Pancreas (tissue), 10 donors: ENCODE results near the gene TFB1M. TPM values are rescaled to one million over a fixed set of nuclear protein-coding genes. Genes with fewer than 3 reads are reported as not detected.
"Not testable (repeated sequence)": the region's sequence is repeated elsewhere in the genome, so short reads cannot be mapped to it uniquely, and the experiment has no call there.

ENCODE experiments used
- ATAC-seq, 4 donors: fragments of 200-7000 bp; cut with Tn5 transposase; one replicate each; pipeline versions ENCODE4 v1.8.0 to v1.9.1; 2020; ENCODE audit warnings: mild to moderate bottlenecking in 4 of 4, moderate library complexity in 4 of 4
- DNase-seq, 6 donors: peaks; one replicate each; pipeline ENCODE4 v3.0.0-alpha.2; 2020
- FAIRE-seq: peaks from 2 replicates; lab custom pipeline; 2012; peaks lifted over from hg19 to GRCh38; lab: Jason Lieb, UNC
- H3K27ac ChIP-seq, 4 donors: fragments of 200-600 bp; sonication (generic); 1 replicate in 3 of 4; 2 replicates in 1 of 4; pipeline versions ENCODE4 v1.5.0 to v1.8.0; 2020
- H3K27me3 ChIP-seq, 4 donors: fragments of 200-600 bp; one replicate each; pipeline ENCODE4 v1.8.0; 2021
- H3K36me3 ChIP-seq, 3 donors: fragments of 200-600 bp; sonication (generic) in 1 of 3; one replicate each; pipeline versions ENCODE4 v1.5.0 to v1.8.0; 2020 to 2021
- H3K4me1 ChIP-seq, 3 donors: fragments of 200-600 bp; one replicate each; pipeline ENCODE4 v1.8.0; 2021
- H3K4me3 ChIP-seq, 4 donors: fragments of 200-600 bp; sonication (generic) in 2 of 4; one replicate each; pipeline versions ENCODE4 v1.5.0 to v1.8.0; 2020 to 2021
- H3K9me3 ChIP-seq, 4 donors: fragments of 200-600 bp; one replicate each; pipeline ENCODE4 v1.8.0; 2021
- CTCF ChIP-seq, 4 donors: fragments of 200-600 bp; sonication (generic) in 3 of 4; IDR thresholded peaks; one replicate each; pipeline versions ENCODE4 v1.5.0 to v1.8.0; 2021; ENCODE audit warnings: antibody characterized with exemption in 4 of 4
- WGBS, 2 donors: extraction: QIAGEN DNeasy Blood & Tissue Kit; methylation state at CpG; one replicate each; pipeline ENCODE4 v1.1.7; 2013; 5-methylcytosine and 5-hydroxymethylcytosine counted together
- intact Hi-C, 3 donors: fragments of 100-400 bp; cut with DNase I; formaldehyde crosslinking; loops; one replicate each; pipeline versions ENCODE4 v1.11.1 to v1.14.2; 2022
- polyA plus RNA-seq, 2 donors: library from polyadenylated mRNA; stranded (reverse); fragments of 200-250 nt; gene quantifications; one replicate each; pipeline ENCODE4 v1.2.3, GENCODE V29; 2013
- total RNA-seq, 6 donors: library from RNA; stranded (reverse); fragmentation: NEBNext Ultra II Directional in 4 of 6; extraction: Animal tissue kit (Norgen Biotek cat#: 25700) in 4 of 6; gene quantifications; one replicate each; pipeline versions ENCODE4 v1.2.1 to v1.2.4, GENCODE V29; 2021 to 2023
- donor health status: healthy with polysubstance abuse.
- donor health status: DM: no; HTN: no; CAD: no; lungs with moderate emphysema.
- donor health status: DM: no; HTN: no; CAD: no.
- donor health status: control.
- donor health status: control.
- donor health status: Bipolar disorder and iron deficiency.
- donor health status: DM: yes; HTN: yes; CAD: no.
- donor health status: DM: no; HTN: no; CAD: no.
- donor health status: DM: no; HTN: no; CAD: no.
- donor health status: DM: yes; HTN: yes; CAD: no.

Gene TFB1M
- total and polyA plus RNA-seq, 8 donors = 7.6 to 16.3 (median 9.2) TPM

GRCh38 chr6:155234167-155234566 is 80.1 kb downstream of the TFB1M start:
- intact Hi-C loops = no loop called here
- Histone ChIP-seq H3K9me3 (no peaks in the 10 kb centered on the region), H3K36me3 (no peaks in the 10 kb centered on the region), H3K4me1 (no peaks in the 10 kb centered on the region), H3K4me3 (no peak overlapping the region), H3K27ac (no peak overlapping the region), H3K27me3 (no peaks in the 10 kb centered on the region)
- no peak for TF ChIP-seq CTCF (IDR thresholded peaks at IDR 0.05)
- no peak for DNase-seq
- no peak for ATAC-seq
- WGBS, 2 donors = 74 to 79% methylated on average over 4 of the region's 4 CpGs
- FAIRE-seq = no peak

GRCh38 chr6:155232848-155233247 is 81.4 kb downstream of the TFB1M start:
- H3K27ac ChIP-seq = no peak overlapping the region
- ATAC-seq (no peak), FAIRE-seq (no peak), DNase-seq (no peak)
- intact Hi-C loops = no loop called here
- WGBS, 2 donors = 86 to 96% methylated on average over 6 of the region's 6 CpGs
- no peak for TF ChIP-seq CTCF (IDR thresholded peaks at IDR 0.05)
- H3K4me1 ChIP-seq = no peaks in the 10 kb centered on the region
- H3K27me3 ChIP-seq = no peaks in the 10 kb centered on the region
- no peak overlapping the region for H3K4me3 ChIP-seq
- H3K36me3 ChIP-seq = no peaks in the 10 kb centered on the region
- no peaks in the 10 kb centered on the region for H3K9me3 ChIP-seq

- H3K27me3 ChIP-seq, H3K4me1 ChIP-seq, H3K36me3 ChIP-seq, H3K27ac ChIP-seq, DNase-seq, H3K9me3 ChIP-seq, H3K4me3 ChIP-seq, intact Hi-C loops, ATAC-seq, FAIRE-seq: not testable (repeated sequence)
- 82% methylated on average over 4 of the region's 4 CpGs for WGBS, 2 donors
Measured at GRCh38 chr6:155230975-155231374, 83.3 kb downstream of the TFB1M start.

- Histone ChIP-seq H3K27ac (no peak overlapping the region), H3K36me3 (no peaks in the 10 kb centered on the region), H3K4me3 (no peak overlapping the region), H3K9me3 (no peaks in the 10 kb centered on the region), H3K4me1 (no peaks in the 10 kb centered on the region), H3K27me3 (no peaks in the 10 kb centered on the region)
- intact Hi-C loops = no loop called here
- WGBS, 2 donors = 74 to 82% methylated on average over 13 of the region's 13 CpGs
- FAIRE-seq = no peak
- no peak for TF ChIP-seq CTCF (IDR thresholded peaks at IDR 0.05)
- no peak for DNase-seq
- ATAC-seq = peak in 1 of 4 donors; percentile 24
Measured at GRCh38 chr6:155228546-155229166, 85.6 kb downstream of the TFB1M start.

GRCh38 chr6:155227046-155227445 is 87.2 kb downstream of the TFB1M start:
- H3K9me3 ChIP-seq = no peaks in the 10 kb centered on the region
- no peaks in the 10 kb centered on the region for H3K4me1 ChIP-seq
- no peaks in the 10 kb centered on the region for H3K27me3 ChIP-seq
- no peaks in the 10 kb centered on the region for H3K36me3 ChIP-seq
- 81 to 84% methylated on average over 4 of the region's 4 CpGs for WGBS, 2 donors
- intact Hi-C loops = no loop called here
- no peak overlapping the region for H3K27ac ChIP-seq
- TF ChIP-seq CTCF (IDR thresholded peaks at IDR 0.05) = no peak
- no peak overlapping the region for H3K4me3 ChIP-seq
- ATAC-seq (no peak), DNase-seq (no peak), FAIRE-seq (no peak)
